HCT116 (cell line): ENCODE data around the gene FBXO11.

ENCODE experiments used
- EZH2 ChIP-seq: fragments of 200-600 bp; sonication (generic); IDR thresholded peaks from 2 replicates; pipeline ENCODE4 v1.6.1; 2017; ENCODE audit warnings: antibody characterized with exemption, mixed run types
- POLR2A ChIP-seq: IDR thresholded peaks from 2 replicates; pipeline ENCODE4 v1.7.0; 2011; ENCODE audit warnings: borderline replicate concordance; ENCODE audit not compliant: insufficient read depth, insufficient read length; ENCODE audit errors: extremely low read depth
- SIN3A ChIP-seq: IDR thresholded peaks from 2 replicates; pipeline ENCODE4 v1.6.1; 2012; ENCODE audit warnings: low read depth
- YY1 ChIP-seq: IDR thresholded peaks from 2 replicates; pipeline ENCODE4 v1.6.1; 2011; ENCODE audit warnings: low read length, low read depth, moderate library complexity, mild to moderate bottlenecking; ENCODE audit not compliant: insufficient replicate concordance; ENCODE audit errors: extremely low read depth
- ZNF274 ChIP-seq: fragments of 200-500 bp; sonication (Bioruptor generic); IDR thresholded peaks from 2 replicates; pipeline ENCODE4 v1.6.1; 2014; ENCODE audit warnings: mild to moderate bottlenecking, low read depth, low read length, inconsistent platforms
- TF ChIP-seq, protein P1 (sequence below), 3 experiments: fragments of 200-600 bp in 1 of 3; sonication (generic) in 1 of 3; IDR thresholded peaks in 2 of 3; conservative IDR thresholded peaks in 1 of 3; 2 replicates each; pipeline ENCODE4 v1.5.1; 2012 to 2017; ENCODE audit warnings: low read depth in 2 of 3, low read length in 2 of 3, antibody characterized with exemption in 1 of 3, borderline replicate concordance in 1 of 3, control low read depth in 1 of 3, mild to moderate bottlenecking in 1 of 3, mixed read lengths in 1 of 3, mixed run types in 1 of 3, moderate library complexity in 1 of 3; ENCODE audit not compliant: insufficient read depth in 1 of 3

GRCh38 chr2:47803770-47804169 lies 102.5 kb downstream of the FBXO11 start:
- no peak for TF ChIP-seq EZH2
- TF ChIP-seq YY1: no peak
- TF ChIP-seq, protein P1, sequence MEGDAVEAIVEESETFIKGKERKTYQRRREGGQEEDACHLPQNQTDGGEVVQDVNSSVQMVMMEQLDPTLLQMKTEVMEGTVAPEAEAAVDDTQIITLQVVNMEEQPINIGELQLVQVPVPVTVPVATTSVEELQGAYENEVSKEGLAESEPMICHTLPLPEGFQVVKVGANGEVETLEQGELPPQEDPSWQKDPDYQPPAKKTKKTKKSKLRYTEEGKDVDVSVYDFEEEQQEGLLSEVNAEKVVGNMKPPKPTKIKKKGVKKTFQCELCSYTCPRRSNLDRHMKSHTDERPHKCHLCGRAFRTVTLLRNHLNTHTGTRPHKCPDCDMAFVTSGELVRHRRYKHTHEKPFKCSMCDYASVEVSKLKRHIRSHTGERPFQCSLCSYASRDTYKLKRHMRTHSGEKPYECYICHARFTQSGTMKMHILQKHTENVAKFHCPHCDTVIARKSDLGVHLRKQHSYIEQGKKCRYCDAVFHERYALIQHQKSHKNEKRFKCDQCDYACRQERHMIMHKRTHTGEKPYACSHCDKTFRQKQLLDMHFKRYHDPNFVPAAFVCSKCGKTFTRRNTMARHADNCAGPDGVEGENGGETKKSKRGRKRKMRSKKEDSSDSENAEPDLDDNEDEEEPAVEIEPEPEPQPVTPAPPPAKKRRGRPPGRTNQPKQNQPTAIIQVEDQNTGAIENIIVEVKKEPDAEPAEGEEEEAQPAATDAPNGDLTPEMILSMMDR (IDR thresholded peaks at IDR 0.05 in 2 of 3, conservative IDR thresholded peaks at IDR 0.05 in 1 of 3; ENCODE audit: borderline replicate concordance in 1 of 3, insufficient read depth in 1 of 3, low read depth in 2 of 3, low read length in 2 of 3): no peak
- TF ChIP-seq POLR2A: no peak
- no peak for TF ChIP-seq SIN3A
- no peak for TF ChIP-seq ZNF274
